ENCODE results near the gene HEXD.

GRCh38 chr17:82391496-82392066 is 26.6 kb upstream of the HEXD start:
- TF ChIP-seq CTCF (IDR thresholded peaks at IDR 0.05; ENCODE audit: low read length) (no peak), EZH2 (optimal IDR thresholded peaks at IDR 0.05; ENCODE audit: low read depth, low read length) (no peak)
